Measurements from ENCODE around the gene CDK8. TPM values are rescaled to one million over a fixed set of nuclear protein-coding genes. Genes with fewer than 3 reads are reported as not detected.
A peak's percentile ranks its signal among the peaks of the same experiment; 100 is the strongest.

Gene CDK8
- total RNA-seq (2014; rRNA removed), result 14.5 and 18.7 TPM in 2 replicates
- percentile 75 among the genes with signal in this experiment for Bru-seq, nascent RNA
- BruChase-seq, experiment 1, labeled RNA remaining after a 6-hour chase, result percentile 66 among the genes with signal in this experiment
- BruChase-seq, experiment 2, labeled RNA remaining after a 2-hour chase, result percentile 74 among the genes with signal in this experiment
- long read RNA-seq, transcript CDK8-201 (13 exons, 3,055 nt), result major isoform, 33 of 61 reads
- long read RNA-seq, partial matches to known transcripts, result 0 of 61 reads
- long read RNA-seq, other reads (novel, unspliced or antisense), result 26 of 61 reads

GRCh38 chr13:26253787-26254582 is at the start of gene CDK8:
Gene CDK8 (plus strand): TSS chr13:26254129. CDS start chr13:26254642, 513 bp downstream.
- Histone ChIP-seq H3K36me3 (ENCODE audit: low read depth, low read length) (no peaks in the 10 kb centered on the region), H3K4me2 (ENCODE audit: low read length) (peak within 1 kb of the TSS; percentile 85), H3K4me1 (ENCODE audit: insufficient read depth, low read length) (peaks cover 15% of the 10 kb centered on the region), H3F3A (ENCODE audit: low read length, unreplicated experiment) (no peaks in the 10 kb centered on the region), H3K9me3 (ENCODE audit: low read length) (no peaks in the 10 kb centered on the region), H2AFZ (ENCODE audit: low read length) (peak within 1 kb of the TSS; percentile 100), H4K20me1 (ENCODE audit: low read length) (peaks cover 19% of the 10 kb centered on the region), H3K9ac (ENCODE audit: low read length) (peak within 1 kb of the TSS; percentile 72), H3K4me3 (ENCODE audit: low read length) (peak within 1 kb of the TSS; percentile 93), H3K9me2 (replicated peaks; ENCODE audit: low read length) (no peaks in the 10 kb centered on the region), H3K27me3 (ENCODE audit: low read length) (peaks cover 4% of the 10 kb centered on the region; the same call in 1 of the 2 replicates), H3K27ac (ENCODE audit: low read length) (peak within 1 kb of the TSS; percentile 62), H3K79me2 (ENCODE audit: low read length) (peaks cover 50% of the 10 kb centered on the region)
- no peak for TF ChIP-seq CTCF (conservative IDR thresholded peaks at IDR 0.05; ENCODE audit: low read depth, low read length)
- BruUV-seq (replicated peaks), result no TSS peak
- peak; percentile 91 for ATAC-seq
- POLR2A ChIA-PET (ENCODE audit: unreplicated experiment), result interaction anchor here (0.6 kb wide), 1 partner anchor 32 kb away, joined by 5 read pairs; the partner anchor contains the start of gene RNF6
- intact Hi-C loops (cut with micrococcal nuclease), result loop anchor here (1.0 to 10.0 kb wide), 2 partner anchors 33 to 51 kb away; no protein-coding TSS in a partner anchor
- CTCF ChIA-PET, result interaction anchor here (0.6 to 1.1 kb wide), 3 partner anchors 29 to 243 kb away, joined by 4 to 7 read pairs (median 6); no protein-coding TSS in a partner anchor
- peak; percentile 80 for DNase-seq

GRCh38 chr13:26208287-26208686 is 45.6 kb upstream of the CDK8 start:
- H3K4me1 ChIP-seq (ENCODE audit: insufficient read depth, low read length), result no peaks in the 10 kb centered on the region
- no peaks in the 10 kb centered on the region for H3K9me2 ChIP-seq (replicated peaks; ENCODE audit: low read length)
- no peaks in the 10 kb centered on the region for H3F3A ChIP-seq (ENCODE audit: low read length, unreplicated experiment)
- H3K9ac ChIP-seq (ENCODE audit: low read length), result no peak overlapping the region
- no peak for TF ChIP-seq CTCF (conservative IDR thresholded peaks at IDR 0.05; ENCODE audit: low read depth, low read length)
- no peak for TF ChIP-seq EZH2 (IDR thresholded peaks at IDR 0.05; ENCODE audit: low read length, unreplicated experiment)
- TF ChIP-seq EZH2phosphoT487 (IDR thresholded peaks at IDR 0.05; ENCODE audit: borderline replicate concordance, low read length), result no peak
- no peak overlapping the region for H2AFZ ChIP-seq (ENCODE audit: low read length)
- no peak overlapping the region for H3K4me2 ChIP-seq (ENCODE audit: low read length)
- no peaks in the 10 kb centered on the region for H4K20me1 ChIP-seq (ENCODE audit: low read length)
- peaks cover 18% of the 10 kb centered on the region; the same call in 1 of the 2 replicates for H3K36me3 ChIP-seq (ENCODE audit: low read depth, low read length)
- no peak overlapping the region for H3K27ac ChIP-seq (ENCODE audit: low read length)
- intact Hi-C loops (cut with micrococcal nuclease), result no loop called here
- BruUV-seq (replicated peaks), result no TSS peak
- ChIA-PET POLR2A (ENCODE audit: unreplicated experiment) (no interaction called here), CTCF (no interaction called here)
- no peaks in the 10 kb centered on the region for H3K79me2 ChIP-seq (ENCODE audit: low read length)
- no peak for ATAC-seq
- no peak overlapping the region for H3K4me3 ChIP-seq (ENCODE audit: low read length)
- H3K9me3 ChIP-seq (ENCODE audit: low read length), result no peaks in the 10 kb centered on the region
- no peak for DNase-seq
- H3K27me3 ChIP-seq (ENCODE audit: low read length), result no peaks in the 10 kb centered on the region

Measured in PC-3 (cell line).